Measurements from ENCODE around the gene EEFSEC. TPM values are rescaled to one million over a fixed set of nuclear protein-coding genes. Genes with fewer than 3 reads are reported as not detected.

EEFSEC gene
- total RNA-seq, 3 donors from 2014 or later, result 9.7 to 10.9 (median 10.8) TPM

GRCh38 chr3:128382221-128382807 is 229.0 kb downstream of the EEFSEC start:
- no peaks in the 10 kb centered on the region for H3K36me3 ChIP-seq (ENCODE audit: low read depth)
- H3K4me3 ChIP-seq, result no peak overlapping the region
- H3K4me1 ChIP-seq (ENCODE audit: low read depth), result peaks cover 29% of the 10 kb centered on the region
- no peak for TF ChIP-seq CTCF (IDR thresholded peaks at IDR 0.05)
- peak; percentile 82 for ATAC-seq
- intact Hi-C loops (cut with DNase I, micrococcal nuclease), result no loop called here
- no peaks in the 10 kb centered on the region for H3K9me3 ChIP-seq
- DNase-seq, result peak; percentile 79 to 83 (median 81)

DNA sequence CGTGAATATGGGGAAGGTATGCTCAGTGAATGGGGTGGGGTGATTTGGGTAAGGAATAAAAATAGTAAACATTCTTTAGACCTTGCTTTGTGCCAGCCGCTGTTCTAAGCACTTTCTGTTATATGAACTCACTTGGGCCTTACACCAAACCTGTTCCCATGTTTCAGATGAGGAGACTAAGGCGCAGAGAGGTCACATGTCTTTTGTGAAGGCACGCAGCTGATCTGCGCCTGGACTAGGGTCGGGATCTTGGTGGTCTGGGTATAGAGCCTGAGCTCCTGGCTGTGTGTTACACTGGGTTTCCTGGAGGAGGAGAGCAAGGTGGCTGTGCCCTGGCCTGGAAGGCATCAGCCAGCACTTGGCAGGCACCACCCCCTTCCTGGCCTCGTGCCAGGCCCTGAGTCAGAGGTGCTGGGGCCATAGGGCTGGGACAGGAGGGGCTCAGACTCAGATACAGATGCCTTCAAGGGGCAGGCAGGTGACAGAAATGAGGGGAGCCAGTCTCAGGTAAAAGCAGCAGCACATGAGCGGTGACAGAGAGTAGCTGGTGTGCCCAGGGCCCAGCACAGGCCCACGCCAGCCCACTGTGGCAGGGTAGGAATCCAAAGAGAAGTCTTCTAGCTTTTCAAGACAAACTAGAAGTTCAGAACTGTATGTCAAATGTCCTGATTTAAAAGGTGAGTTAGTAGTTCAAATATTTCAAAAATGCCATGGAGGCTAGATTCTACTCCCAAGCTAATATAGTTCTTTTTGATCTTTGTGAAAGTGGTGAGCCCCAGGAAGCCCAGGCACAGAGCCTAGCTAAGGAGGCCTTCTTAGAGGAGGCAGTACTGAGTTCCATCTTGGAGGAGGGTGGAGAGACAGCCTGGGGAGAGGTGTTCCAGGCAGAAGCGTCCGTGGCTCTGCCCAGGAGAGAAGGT is 230.3 kb downstream of the EEFSEC start:
- Histone ChIP-seq H3K4me3 (no peak overlapping the region), H3K9me3 (no peaks in the 10 kb centered on the region), H3K4me1 (ENCODE audit: low read depth) (peaks cover 29% of the 10 kb centered on the region), H3K36me3 (ENCODE audit: low read depth) (no peaks in the 10 kb centered on the region)
- intact Hi-C loops (cut with DNase I, micrococcal nuclease), result no loop called here
- DNase-seq, result peak; percentile 88 to 93 (median 91)
- ATAC-seq, result peak; percentile 72
- TF ChIP-seq CTCF (IDR thresholded peaks at IDR 0.05), result no peak

DNA sequence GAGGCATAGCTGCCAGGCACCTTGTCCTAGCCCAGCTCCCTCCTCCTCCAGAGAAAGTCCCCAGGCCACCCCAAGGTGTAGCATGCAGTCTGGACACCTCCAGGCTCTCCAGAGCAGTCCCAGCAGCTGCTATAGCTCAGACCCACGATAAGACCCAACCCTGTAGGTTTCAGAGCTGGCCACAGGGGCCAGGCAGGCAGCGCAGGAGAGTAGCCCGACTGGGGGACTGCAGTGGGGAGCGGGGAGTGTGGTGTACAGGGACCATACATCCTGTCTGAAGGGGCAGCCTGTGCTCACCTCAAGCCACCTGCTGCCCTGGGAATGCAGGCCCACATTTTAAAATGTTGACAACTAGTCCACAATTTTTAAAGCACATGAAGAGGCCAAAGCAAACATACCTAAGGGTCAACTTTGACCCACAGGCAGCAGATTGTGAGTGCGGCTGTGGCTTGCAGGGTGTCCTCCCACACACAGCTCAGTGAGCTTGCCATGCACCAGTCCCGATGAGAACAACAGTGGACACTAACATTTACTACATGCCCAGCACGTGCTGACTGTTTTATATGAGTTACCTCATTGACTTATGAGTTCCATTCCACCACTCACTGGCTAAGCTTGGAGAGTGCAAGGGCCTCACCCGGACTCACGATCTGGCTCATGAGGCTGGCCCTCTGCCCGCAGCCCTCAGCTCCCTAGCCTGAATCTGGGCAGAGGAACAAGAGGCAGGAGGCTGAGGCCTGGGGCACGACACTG is 232.0 kb downstream of the EEFSEC start:
- no peak for TF ChIP-seq CTCF (IDR thresholded peaks at IDR 0.05)
- DNase-seq (peak in 2 of 3 donors; percentile 43 to 44), ATAC-seq (peak; percentile 40)
- H3K36me3 ChIP-seq (ENCODE audit: low read depth), result no peaks in the 10 kb centered on the region
- no peaks in the 10 kb centered on the region for H3K9me3 ChIP-seq
- H3K4me3 ChIP-seq, result no peak overlapping the region
- intact Hi-C loops (cut with DNase I, micrococcal nuclease), result no loop called here
- peaks cover 29% of the 10 kb centered on the region for H3K4me1 ChIP-seq (ENCODE audit: low read depth)

DNA sequence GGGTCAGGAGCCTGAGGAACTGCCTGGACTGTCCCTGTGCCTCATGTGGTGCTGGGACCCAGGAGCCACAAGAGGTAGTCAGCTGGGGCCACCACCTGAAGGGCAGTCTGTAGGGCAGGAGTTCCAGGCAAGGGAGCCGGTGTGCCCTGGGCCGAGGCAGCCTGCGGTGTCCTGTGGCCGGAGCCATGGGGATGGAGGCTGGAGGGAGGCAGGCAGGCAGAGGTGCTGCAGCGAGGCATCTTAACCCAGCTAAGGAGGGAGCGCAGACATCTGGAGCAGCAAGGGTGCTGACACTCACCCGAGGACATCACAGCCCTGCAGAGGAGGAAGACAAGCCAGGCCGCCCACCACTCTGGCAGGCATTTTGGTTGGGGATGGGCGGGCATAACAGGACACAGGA is 235.7 kb downstream of the EEFSEC start:
- Histone ChIP-seq H3K9me3 (no peaks in the 10 kb centered on the region), H3K36me3 (ENCODE audit: low read depth) (no peaks in the 10 kb centered on the region), H3K4me3 (no peak overlapping the region), H3K4me1 (ENCODE audit: low read depth) (peaks cover 10% of the 10 kb centered on the region)
- TF ChIP-seq CTCF (IDR thresholded peaks at IDR 0.05), result no peak
- DNase-seq (no peak), ATAC-seq (no peak)
- intact Hi-C loops (cut with DNase I, micrococcal nuclease), result no loop called here

GRCh38 chr3:128390867-128391266 is 237.6 kb downstream of the EEFSEC start:
- intact Hi-C loops (cut with DNase I, micrococcal nuclease), result no loop called here
- no peak for ATAC-seq

More at GRCh38 chr3:128390867-128391266, 237.6 kb downstream of the EEFSEC start:
- no peaks in the 10 kb centered on the region for H3K9me3 ChIP-seq
- DNase-seq, result no peak
- no peaks in the 10 kb centered on the region for H3K4me1 ChIP-seq (ENCODE audit: low read depth)
- no peaks in the 10 kb centered on the region for H3K36me3 ChIP-seq (ENCODE audit: low read depth)
- no peak overlapping the region for H3K4me3 ChIP-seq
- no peak for TF ChIP-seq CTCF (IDR thresholded peaks at IDR 0.05)

Data from mucosa of descending colon (tissue), 3 donors.